Endothelial cell of umbilical vein (primary cell): ENCODE measurements around the gene JADE3. TPM values are rescaled to one million over a fixed set of nuclear protein-coding genes. Genes with fewer than 3 reads are reported as not detected.

Experiments
- BruUV-seq: library from RNA; stranded (reverse); fragments of 400-500 nt; replicated peaks from 2 replicates; lab custom pipeline; 2021; lab: Mats Ljungman, UMichigan
- CTCF ChIA-PET: fragments of 300-600, 350-600 bp; sonication (Branson Sonifier 250); formaldehyde crosslinking; loops from one replicate; lab custom pipeline; 2021; ENCODE audit warnings: antibody characterized with exemption, inconsistent platforms; lab: Charles Lee
- POLR2A ChIA-PET: fragments of 300-600, 350-600 bp; sonication (Branson Sonifier 250); formaldehyde crosslinking; loops from one replicate; lab custom pipeline; 2021; ENCODE audit warnings: antibody characterized with exemption, inconsistent platforms; lab: Charles Lee
- DNase-seq: peaks from one replicate; pipeline ENCODE4 v3.0.0-alpha.2; 2011; ENCODE audit warnings: low read depth, low spot score
- FAIRE-seq: peaks from 2 replicates; lab custom pipeline; 2011; peaks lifted over from hg19 to GRCh38; lab: Jason Lieb, UNC
- H2AFZ ChIP-seq: 2 replicates; pipeline ENCODE4 v1.6.0; 2012; ENCODE audit warnings: low read depth, low read length, control low read depth, inconsistent platforms
- H3K27ac ChIP-seq: 2 replicates; pipeline ENCODE4 v1.5.1; 2011; ENCODE audit warnings: low read depth, mild to moderate bottlenecking, control low read depth, low read length, moderate library complexity; ENCODE audit not compliant: insufficient read depth
- H3K27me3 ChIP-seq, 2 experiments: 2 replicates each; pipeline versions ENCODE4 v1.6.0 to v1.6.1; 2011; ENCODE audit warnings: low read length in 2 of 2, mixed read lengths in 1 of 2; ENCODE audit not compliant: control insufficient read depth in 2 of 2, insufficient read depth in 2 of 2
- H3K36me3 ChIP-seq, 2 experiments: 2 replicates in 1 of 2; 3 replicates in 1 of 2; pipeline ENCODE4 v1.5.1; 2011; ENCODE audit warnings: low read length in 2 of 2, mild to moderate bottlenecking in 1 of 2, moderate library complexity in 1 of 2; ENCODE audit not compliant: control insufficient read depth in 2 of 2, insufficient read depth in 2 of 2; ENCODE audit errors: extremely low read depth in 1 of 2
- H3K4me1 ChIP-seq: 3 replicates; pipeline ENCODE4 v1.5.1; 2011; ENCODE audit warnings: mild to moderate bottlenecking, low read length; ENCODE audit not compliant: control insufficient read depth, insufficient read depth; ENCODE audit errors: extremely low read depth
- H3K4me2 ChIP-seq: 2 replicates; pipeline ENCODE4 v1.6.1; 2011; ENCODE audit warnings: low read length, control low read depth, mixed read lengths; ENCODE audit not compliant: insufficient read depth
- H3K4me3 ChIP-seq, 3 experiments: fragments of 200-600 bp in 1 of 3; sonication (generic), shearing (Covaris generic) in 1 of 3; replicated peaks in 1 of 3; 2 replicates each; pipeline ENCODE4 v1.5.1; 2011 to 2016; ENCODE audit warnings: control low read depth in 3 of 3, low read length in 3 of 3, mild to moderate bottlenecking in 2 of 3, inconsistent platforms in 1 of 3, low read depth in 1 of 3, moderate library complexity in 1 of 3; ENCODE audit not compliant: insufficient read depth in 1 of 3
- H3K79me2 ChIP-seq: 2 replicates; pipeline ENCODE4 v1.6.0; 2012; ENCODE audit warnings: low read length, inconsistent platforms; ENCODE audit not compliant: control insufficient read depth, insufficient read depth
- H3K9ac ChIP-seq: replicated peaks from 2 replicates; pipeline ENCODE3; 2011; ENCODE audit warnings: low read length, control low read depth; ENCODE audit not compliant: insufficient read depth; ENCODE audit errors: extremely low read depth
- H3K9me1 ChIP-seq: replicated peaks from 3 replicates; pipeline ENCODE4 v1.6.0; 2011; ENCODE audit warnings: mild to moderate bottlenecking, low read length; ENCODE audit not compliant: control insufficient read depth, insufficient read depth; ENCODE audit errors: extremely low read depth
- H3K9me3 ChIP-seq: replicated peaks from 2 replicates; pipeline ENCODE4 v1.5.1; 2012; ENCODE audit warnings: low read length, inconsistent platforms; ENCODE audit not compliant: control insufficient read depth, insufficient read depth
- H4K20me1 ChIP-seq: replicated peaks from 2 replicates; pipeline ENCODE3; 2011; ENCODE audit warnings: mild to moderate bottlenecking, low read length; ENCODE audit not compliant: control insufficient read depth, insufficient read depth; ENCODE audit errors: extremely low read depth
- CTCF ChIP-seq, 2 donors: IDR thresholded peaks; 1 replicate in 1 of 2; 2 replicates in 1 of 2; pipeline ENCODE4 v1.5.1; 2011; ENCODE audit warnings: low read length in 2 of 2, mild to moderate bottlenecking in 2 of 2, moderate library complexity in 2 of 2, control low read depth in 1 of 2, inconsistent platforms in 1 of 2, low read depth in 1 of 2; ENCODE audit not compliant: insufficient read depth in 1 of 2; ENCODE audit errors: extremely low read depth in 1 of 2
- EZH2 ChIP-seq: IDR thresholded peaks from 2 replicates; pipeline ENCODE4 v1.6.1; 2012; ENCODE audit warnings: borderline replicate concordance, low read depth, mild to moderate bottlenecking, moderate library complexity, low read length, inconsistent platforms; ENCODE audit not compliant: severe bottlenecking
- FOS ChIP-seq: IDR thresholded peaks from 2 replicates; pipeline ENCODE4 v1.6.1; 2011; ENCODE audit warnings: mild to moderate bottlenecking, low read length, moderate library complexity, borderline replicate concordance; ENCODE audit not compliant: insufficient read depth
- GATA2 ChIP-seq: IDR thresholded peaks from 2 replicates; pipeline ENCODE4 v1.7.0; 2011; ENCODE audit warnings: low read depth, mild to moderate bottlenecking, moderate library complexity, mixed read lengths, low read length; ENCODE audit not compliant: insufficient read length, insufficient read depth
- JUN ChIP-seq: IDR thresholded peaks from 2 replicates; pipeline ENCODE4 v1.6.1; 2011; ENCODE audit warnings: borderline replicate concordance, low read depth; ENCODE audit not compliant: insufficient read length, insufficient read depth
- MAX ChIP-seq: IDR thresholded peaks from 2 replicates; pipeline ENCODE4 v1.6.1; 2011; ENCODE audit not compliant: insufficient read depth, insufficient read length
- MYC ChIP-seq: IDR thresholded peaks from one replicate; pipeline ENCODE4 v1.6.1; 2011; ENCODE audit warnings: mild to moderate bottlenecking, low read depth, low read length
- POLR2A ChIP-seq: IDR thresholded peaks from 2 replicates; pipeline ENCODE4 v1.6.1; 2012; ENCODE audit warnings: low read depth, mild to moderate bottlenecking, control low read depth, low read length
- POLR2AphosphoS5 ChIP-seq: IDR thresholded peaks from 2 replicates; pipeline ENCODE4 v1.6.1; 2012; ENCODE audit warnings: low read depth, mild to moderate bottlenecking, control low read depth, low read length, moderate library complexity; ENCODE audit not compliant: insufficient read depth
- dilution Hi-C: fragments of 300-500 bp; cut with MboI; formaldehyde crosslinking; loops from one replicate; pipeline ENCODE4 v1.15.0; 2019; ENCODE audit warnings: low sequenced_read_pairs; ENCODE audit not compliant: extremely low pct_ligation_motif_present
- intact Hi-C: fragments of 100-400 bp; cut with micrococcal nuclease; formaldehyde crosslinking; loops from one replicate; pipeline ENCODE4 v1.10.0; 2022
- polyA plus RNA-seq, 4 experiments: library from polyadenylated mRNA; depleted of rRNA in 3 of 4; stranded (reverse) in 3 of 4; unstranded in 1 of 4; fragments of >200 nt; gene quantifications; 2 replicates each; pipeline versions ENCODE4 v1.2.1 to v1.2.3, GENCODE V29; 2011 to 2012; ENCODE audit warnings: missing spikeins in 1 of 4
- total RNA-seq: library from RNA; stranded (reverse); gene quantifications from 2 replicates; pipeline ENCODE4 v1.2.3, GENCODE V29; 2021

The JADE3 gene
- total and polyA plus RNA-seq, 2 donors (not counting 3 experiments of a cell fraction or from before 2014, with no cell fraction given), result 4.9 to 18.4 TPM

GRCh38 chrX:47026198-47026597 lies 114.0 kb downstream of the JADE3 start:
- no peaks in the 10 kb centered on the region for H3K27me3 ChIP-seq

More at GRCh38 chrX:47026198-47026597, 114.0 kb downstream of the JADE3 start:
- H4K20me1 ChIP-seq, result no peaks in the 10 kb centered on the region
- no peaks in the 10 kb centered on the region for H3K4me1 ChIP-seq
- no peak for DNase-seq
- H3K4me3 ChIP-seq, result no peak overlapping the region
- BruUV-seq, result no TSS peak
- intact Hi-C loops (no loop called here), dilution Hi-C loops (no loop called here)
- ChIA-PET CTCF (interaction anchor here (0.8 to 1.0 kb wide), 2 partner anchors 9 to 67 kb away, joined by 3 to 4 read pairs; no protein-coding TSS in a partner anchor), POLR2A (no interaction called here)
- H3K9ac ChIP-seq, result no peak overlapping the region
- H3K36me3 ChIP-seq, result no peaks in the 10 kb centered on the region
- H3K9me1 ChIP-seq, result no peaks in the 10 kb centered on the region
- no peaks in the 10 kb centered on the region for H3K9me3 ChIP-seq
- no peak overlapping the region for H3K27ac ChIP-seq
- no peak overlapping the region for H2AFZ ChIP-seq
- H3K79me2 ChIP-seq, result no peaks in the 10 kb centered on the region
- no peak for FAIRE-seq
- H3K4me2 ChIP-seq, result no peak overlapping the region
- no peak for TF ChIP-seq EZH2
- no peak for TF ChIP-seq CTCF (IDR thresholded peaks at IDR 0.05; ENCODE audit: extremely low read depth in 1 of 2, insufficient read depth in 1 of 2, low read depth in 1 of 2, low read length in 2 of 2)
- no peak for TF ChIP-seq GATA2
- TF ChIP-seq POLR2A, result no peak
- no peak for TF ChIP-seq JUN
- TF ChIP-seq FOS, result no peak
- no peak for TF ChIP-seq MYC
- no peak for TF ChIP-seq POLR2AphosphoS5
- no peak for TF ChIP-seq MAX
